NCI-H2227 treated with DMSO at 0.1 percent for 48 hours (cell line): Measurements from ENCODE around the gene SLC8A2.

Experiments
- DNase-seq: peaks from one replicate; lab custom pipeline; 2025; lab: John Stamatoyannopoulos, UW

Gene SLC8A2

GRCh38 chr19:47459477-47459876 lies 12.2 kb downstream of the SLC8A2 start:
- no peak for DNase-seq

- no peak for DNase-seq
These were observed 13.0 kb downstream of the SLC8A2 start for GRCh38 chr19:47458672-47459071.

- DNase-seq: no peak
These were observed 14.8 kb downstream of the SLC8A2 start for GRCh38 chr19:47456721-47457474.

GRCh38 chr19:47450478-47450877 lies 21.2 kb downstream of the SLC8A2 start:
- no peak for DNase-seq

GRCh38 chr19:47448360-47448727 lies 23.3 kb downstream of the SLC8A2 start:
- no peak for DNase-seq

- DNase-seq: no peak
These were observed 24.0 kb downstream of the SLC8A2 start for GRCh38 chr19:47447470-47448359.

GRCh38 chr19:47446534-47447469 lies 24.9 kb downstream of the SLC8A2 start:
- no peak for DNase-seq

GRCh38 chr19:47445937-47446402 lies 25.7 kb downstream of the SLC8A2 start:
- DNase-seq: peak; percentile 58

- no peak for DNase-seq
These were observed 26.2 kb downstream of the SLC8A2 start for GRCh38 chr19:47445527-47445926.

- DNase-seq: no peak
These were observed 27.3 kb downstream of the SLC8A2 start for GRCh38 chr19:47444388-47444821.

- DNase-seq: no peak
These were observed 28.4 kb downstream of the SLC8A2 start for GRCh38 chr19:47443331-47443730.

- no peak for DNase-seq
These were observed 32.9 kb downstream of the SLC8A2 start for GRCh38 chr19:47438793-47439220.

- no peak for DNase-seq
These were observed 34.2 kb downstream of the SLC8A2 start for GRCh38 chr19:47437500-47437899.

GRCh38 chr19:47436712-47437401 lies 34.8 kb downstream of the SLC8A2 start:
- DNase-seq: no peak

GRCh38 chr19:47435883-47436417 lies 35.7 kb downstream of the SLC8A2 start:
- DNase-seq: no peak

- no peak for DNase-seq
These were observed 36.5 kb downstream of the SLC8A2 start for GRCh38 chr19:47435196-47435595.

GRCh38 chr19:47434088-47434487 lies 37.6 kb downstream of the SLC8A2 start:
- DNase-seq: no peak

GRCh38 chr19:47433121-47433520 lies 38.6 kb downstream of the SLC8A2 start:
- no peak for DNase-seq

- DNase-seq: no peak
These were observed 39.2 kb downstream of the SLC8A2 start for GRCh38 chr19:47432499-47432898.

- no peak for DNase-seq
These were observed 39.6 kb downstream of the SLC8A2 start for GRCh38 chr19:47432091-47432490.
